Fibroblast of the conjunctiva (primary cell): Measurements from ENCODE around the gene NET1.

Experiments used
- DNase-seq: peaks from one replicate; pipeline ENCODE4 v3.0.0-alpha.2; 2010; ENCODE audit warnings: low read depth

The NET1 gene

GRCh38 chr10:5482016-5482415 is 69.7 kb downstream of the NET1 start:
- DNase-seq, result no peak

- no peak for DNase-seq
Observed at GRCh38 chr10:5484205-5484604, 71.8 kb downstream of the NET1 start.

GRCh38 chr10:5485290-5485689 is 72.9 kb downstream of the NET1 start:
- DNase-seq, result no peak

GRCh38 chr10:5485948-5486852 is 73.8 kb downstream of the NET1 start:
- no peak for DNase-seq

GRCh38 chr10:5486853-5487235 is 74.5 kb downstream of the NET1 start:
- no peak for DNase-seq

- no peak for DNase-seq
Observed at GRCh38 chr10:5488272-5489161, 76.2 kb downstream of the NET1 start.

GRCh38 chr10:5490032-5490431 is 77.7 kb downstream of the NET1 start:
- DNase-seq, result no peak

GRCh38 chr10:5490698-5491464 is 78.5 kb downstream of the NET1 start:
- no peak for DNase-seq

- no peak for DNase-seq
Observed at GRCh38 chr10:5491477-5491876, 79.1 kb downstream of the NET1 start.

- no peak for DNase-seq
Observed at GRCh38 chr10:5492322-5492855, 80.0 kb downstream of the NET1 start.

GRCh38 chr10:5492929-5493576 is 80.7 kb downstream of the NET1 start:
- no peak for DNase-seq

- DNase-seq, result no peak
Observed at GRCh38 chr10:5493691-5494090, 81.3 kb downstream of the NET1 start.

GRCh38 chr10:5494611-5495010 is 82.3 kb downstream of the NET1 start:
- DNase-seq, result no peak

- DNase-seq, result no peak
Observed at GRCh38 chr10:5496261-5497250, 84.2 kb downstream of the NET1 start.

GRCh38 chr10:5497289-5497688 is 84.9 kb downstream of the NET1 start:
- DNase-seq, result no peak

- DNase-seq, result no peak
Observed at GRCh38 chr10:5497948-5498730, 85.8 kb downstream of the NET1 start.

- no peak for DNase-seq
Observed at GRCh38 chr10:5498791-5499492, 86.6 kb downstream of the NET1 start.

- no peak for DNase-seq
Observed at GRCh38 chr10:5499493-5500140, 87.3 kb downstream of the NET1 start, which contains the start of gene CALML5. Gene CALML5, minus strand, starts transcription at chr10:5499570. Its CDS starts 132 bp downstream, at chr10:5499438.
